Mesenchymal stem cell (in vitro differentiated cells and primary cell): ENCODE measurements around the gene SOX18.

ENCODE experiments used
- DNase-seq: peaks from one replicate; pipeline ENCODE4 v3.0.0-alpha.2; 2013
- H2AFZ ChIP-seq: one replicate; pipeline ENCODE4 v1.6.1; 2013; ENCODE audit warnings: low read depth, mild to moderate bottlenecking, control low read depth, inconsistent platforms, low read length, moderate library complexity
- H2AK5ac ChIP-seq: 2 replicates; pipeline ENCODE4 v1.6.1; 2013; ENCODE audit warnings: low read length, moderate library complexity, mild to moderate bottlenecking, inconsistent platforms; ENCODE audit not compliant: severe bottlenecking
- H2BK120ac ChIP-seq: one replicate; pipeline ENCODE4 v1.6.1; 2013; ENCODE audit warnings: low read depth, mild to moderate bottlenecking, inconsistent platforms, low read length, moderate library complexity
- H2BK12ac ChIP-seq, 2 experiments: one replicate each; pipeline ENCODE4 v1.6.1; 2013; ENCODE audit warnings: inconsistent platforms in 2 of 2, low read length in 2 of 2, mild to moderate bottlenecking in 2 of 2, moderate library complexity in 2 of 2, control low read depth in 1 of 2
- H2BK15ac ChIP-seq: one replicate; pipeline ENCODE4 v1.6.1; 2013; ENCODE audit warnings: mild to moderate bottlenecking, low read depth, inconsistent platforms; ENCODE audit not compliant: poor library complexity, severe bottlenecking
- H2BK5ac ChIP-seq: 2 replicates; pipeline ENCODE4 v1.6.1; 2013; ENCODE audit warnings: low read depth, mild to moderate bottlenecking, low read length, control low read depth, inconsistent platforms; ENCODE audit not compliant: poor library complexity, severe bottlenecking
- H3K14ac ChIP-seq, 2 experiments: one replicate each; pipeline ENCODE4 v1.6.1; 2013; ENCODE audit warnings: inconsistent platforms in 2 of 2, low read length in 2 of 2, control low read depth in 1 of 2, mild to moderate bottlenecking in 1 of 2, moderate library complexity in 1 of 2
- H3K18ac ChIP-seq, 2 experiments: one replicate each; pipeline ENCODE4 v1.6.1; 2013; ENCODE audit warnings: inconsistent platforms in 2 of 2, low read length in 2 of 2, control low read depth in 1 of 2, low read depth in 1 of 2, mild to moderate bottlenecking in 1 of 2
- H3K23ac ChIP-seq, 2 experiments: one replicate each; pipeline ENCODE4 v1.6.1; 2013; ENCODE audit warnings: inconsistent platforms in 2 of 2, low read length in 2 of 2, mild to moderate bottlenecking in 2 of 2, moderate library complexity in 2 of 2, control low read depth in 1 of 2
- H3K27ac ChIP-seq: 2 replicates; pipeline ENCODE4 v1.5.1; 2013; ENCODE audit warnings: mild to moderate bottlenecking, moderate library complexity, low read length, control low read depth, inconsistent platforms; ENCODE audit not compliant: poor library complexity, severe bottlenecking
- H3K27me3 ChIP-seq, 2 experiments: 2 replicates each; pipeline versions ENCODE4 v1.6.1 to v1.7.0; 2013; ENCODE audit warnings: low read length in 2 of 2, mild to moderate bottlenecking in 2 of 2, moderate library complexity in 2 of 2, control low read depth in 1 of 2, inconsistent platforms in 1 of 2; ENCODE audit not compliant: control insufficient read depth in 1 of 2, insufficient read depth in 1 of 2
- H3K36me3 ChIP-seq, 2 experiments: 2 replicates each; pipeline versions ENCODE4 v1.6.1 to v1.7.0; 2013; ENCODE audit warnings: low read length in 2 of 2, control low read depth in 1 of 2, inconsistent platforms in 1 of 2, low read depth in 1 of 2, mild to moderate bottlenecking in 1 of 2; ENCODE audit not compliant: insufficient read depth in 2 of 2, control insufficient read depth in 1 of 2
- H3K4ac ChIP-seq, 2 experiments: one replicate each; pipeline ENCODE4 v1.6.1; 2013; ENCODE audit warnings: inconsistent platforms in 2 of 2, low read length in 2 of 2, mild to moderate bottlenecking in 2 of 2, moderate library complexity in 2 of 2, control low read depth in 1 of 2, low read depth in 1 of 2
- H3K4me1 ChIP-seq: 2 replicates; pipeline ENCODE4 v1.6.1; 2013; ENCODE audit warnings: low read depth, low read length, control low read depth; ENCODE audit not compliant: control insufficient read depth, insufficient read depth
- H3K4me2 ChIP-seq: 2 replicates; pipeline ENCODE4 v1.6.1; 2013; ENCODE audit warnings: low read length, mild to moderate bottlenecking, inconsistent platforms; ENCODE audit not compliant: poor library complexity, severe bottlenecking
- H3K4me3 ChIP-seq, 2 experiments: 2 replicates each; pipeline versions ENCODE4 v1.5.1 to v1.7.0; 2013; ENCODE audit warnings: low read length in 2 of 2, mild to moderate bottlenecking in 2 of 2, control low read depth in 1 of 2, low read depth in 1 of 2; ENCODE audit not compliant: insufficient read depth in 1 of 2
- H3K79me1 ChIP-seq: replicated peaks from 2 replicates; pipeline ENCODE4 v1.6.1; 2013; ENCODE audit warnings: mild to moderate bottlenecking, control low read depth, low read length, inconsistent platforms; ENCODE audit not compliant: poor library complexity, severe bottlenecking
- H3K9ac ChIP-seq: 2 replicates; pipeline ENCODE4 v1.7.0; 2013; ENCODE audit warnings: mild to moderate bottlenecking, low read length, moderate library complexity
- H3K9me3 ChIP-seq: 2 replicates; pipeline ENCODE4 v1.7.0; 2013; ENCODE audit warnings: mild to moderate bottlenecking, low read length; ENCODE audit not compliant: control insufficient read depth
- H4K8ac ChIP-seq: one replicate; pipeline ENCODE4 v1.6.1; 2013; ENCODE audit warnings: inconsistent platforms, mild to moderate bottlenecking, low read length, moderate library complexity
- H4K91ac ChIP-seq: one replicate; pipeline ENCODE4 v1.6.1; 2013; ENCODE audit warnings: mild to moderate bottlenecking, low read length, inconsistent platforms
- WGBS: methylation state at CpG from one replicate; pipeline ENCODE4 v1.1.7; 2013; ENCODE audit warnings: mixed read lengths; 5-methylcytosine and 5-hydroxymethylcytosine counted together

SOX18 gene

GRCh38 chr20:64029293-64030117 lies 19.9 kb downstream of the SOX18 start:
- Histone ChIP-seq H3K27me3 (no peaks in the 10 kb centered on the region), H3K36me3 (peaks cover 92% of the 10 kb centered on the region in 2 experiments), H3K4ac (no peak overlapping the region), H3K4me2 (no peak overlapping the region), H2BK15ac (no peak overlapping the region), H3K79me1 (peaks cover 25% of the 10 kb centered on the region), H3K27ac (no peak overlapping the region), H3K4me3 (no peak overlapping the region), H3K9me3 (no peaks in the 10 kb centered on the region), H2AFZ (no peak overlapping the region), H2BK120ac (no peak overlapping the region), H3K23ac (no peak overlapping the region), H2BK12ac (no peak overlapping the region), H3K9ac (no peak overlapping the region), H2AK5ac (no peak overlapping the region), H3K18ac (no peak overlapping the region), H4K8ac (no peak overlapping the region), H4K91ac (no peak overlapping the region), H2BK5ac (no peak overlapping the region), H3K4me1 (peaks cover under 1% of the 10 kb centered on the region), H3K14ac (no peak overlapping the region)
- DNase-seq, result no peak
- WGBS, result 93% methylated on average over 38 of the region's 38 CpGs

- no peak overlapping the region for H3K4me2 ChIP-seq
- no peak for DNase-seq
- H3K23ac ChIP-seq, result no peak overlapping the region
- WGBS, result 94% methylated on average over 24 of the region's 24 CpGs
- no peak overlapping the region for H3K4ac ChIP-seq
- no peak overlapping the region for H2BK5ac ChIP-seq
- H3K79me1 ChIP-seq, result peaks cover 33% of the 10 kb centered on the region
- no peak overlapping the region for H3K18ac ChIP-seq
- no peak overlapping the region for H2BK12ac ChIP-seq
- H3K9ac ChIP-seq, result no peak overlapping the region
- no peaks in the 10 kb centered on the region for H3K9me3 ChIP-seq
- H3K4me1 ChIP-seq, result peaks cover 3% of the 10 kb centered on the region
- no peak overlapping the region for H4K8ac ChIP-seq
- H2BK120ac ChIP-seq, result no peak overlapping the region
- peaks cover 92 to 96% of the 10 kb centered on the region in 2 experiments for H3K36me3 ChIP-seq
- H3K4me3 ChIP-seq, result no peak overlapping the region
- no peak overlapping the region for H2BK15ac ChIP-seq
- H3K27me3 ChIP-seq, result no peaks in the 10 kb centered on the region
- no peak overlapping the region for H2AK5ac ChIP-seq
- no peak overlapping the region for H3K14ac ChIP-seq
- H2AFZ ChIP-seq, result no peak overlapping the region
- H4K91ac ChIP-seq, result no peak overlapping the region
- H3K27ac ChIP-seq, result no peak overlapping the region
Observed at GRCh38 chr20:64027981-64028685, 21.3 kb downstream of the SOX18 start.

GRCh38 chr20:64025826-64026412 lies 23.5 kb downstream of the SOX18 start:
- no peak overlapping the region for H3K9ac ChIP-seq
- H2BK5ac ChIP-seq, result no peak overlapping the region
- H3K14ac ChIP-seq, result no peak overlapping the region
- DNase-seq, result no peak
- peaks cover 41% of the 10 kb centered on the region for H3K79me1 ChIP-seq
- H3K4ac ChIP-seq, result no peak overlapping the region
- peaks cover 95 to 98% of the 10 kb centered on the region in 2 experiments for H3K36me3 ChIP-seq
- H4K8ac ChIP-seq, result no peak overlapping the region
- H3K23ac ChIP-seq, result no peak overlapping the region
- H3K4me2 ChIP-seq, result no peak overlapping the region
- no peaks in the 10 kb centered on the region for H3K9me3 ChIP-seq
- H2BK12ac ChIP-seq, result no peak overlapping the region
- no peak overlapping the region for H4K91ac ChIP-seq
- no peak overlapping the region for H3K4me3 ChIP-seq
- H2AK5ac ChIP-seq, result no peak overlapping the region
- peaks cover 7% of the 10 kb centered on the region for H3K4me1 ChIP-seq
- H3K27me3 ChIP-seq, result no peaks in the 10 kb centered on the region
- H3K18ac ChIP-seq, result no peak overlapping the region
- no peak overlapping the region for H2AFZ ChIP-seq
- WGBS, result 96% methylated on average over 29 of the region's 29 CpGs
- H2BK15ac ChIP-seq, result no peak overlapping the region
- no peak overlapping the region for H2BK120ac ChIP-seq
- no peak overlapping the region for H3K27ac ChIP-seq
